K562 (cell line): ENCODE data around the gene OR1J1. TPM values are rescaled to one million over a fixed set of nuclear protein-coding genes. Genes with fewer than 3 reads are reported as not detected.

Source experiments
- ARID3B ChIP-seq: fragments of 250-450 bp; sonication (Bioruptor Pico); IDR thresholded peaks from 2 replicates; pipeline ENCODE4 v1.4.0; 2020; ENCODE audit warnings: borderline replicate concordance
- IRF2 ChIP-seq: sonication (generic); formaldehyde crosslinking; IDR thresholded peaks from 2 replicates; pipeline ENCODE4 v1.8.1; 2022; ENCODE audit warnings: mild to moderate bottlenecking, missing genetic modification reagents
- MITF ChIP-seq: IDR thresholded peaks from 2 replicates; pipeline ENCODE4 v1.6.1; 2014; ENCODE audit warnings: antibody characterized with exemption
- MYBL2 ChIP-seq, 2 experiments: fragments of 450-650 bp in 1 of 2; sonication (generic) in 1 of 2; formaldehyde crosslinking in 1 of 2; IDR thresholded peaks; 2 replicates each; pipeline versions ENCODE4 v1.6.1 to v1.8.1; 2017 to 2022; ENCODE audit warnings: borderline replicate concordance in 1 of 2, inconsistent platforms in 1 of 2, low read depth in 1 of 2, mild to moderate bottlenecking in 1 of 2, missing genetic modification reagents in 1 of 2, moderate library complexity in 1 of 2
- OTX1 ChIP-seq: fragments of 450-650 bp; formaldehyde crosslinking; IDR thresholded peaks from 2 replicates; pipeline ENCODE4 v1.4.0; 2022; ENCODE audit warnings: mild to moderate bottlenecking
- RBM22 ChIP-seq: fragments of 200-400 bp; formaldehyde crosslinking; IDR thresholded peaks from 2 replicates; pipeline ENCODE4 v1.6.1; 2018; ENCODE audit warnings: low read length, low read depth; ENCODE audit not compliant: poor library complexity, severe bottlenecking
- RBM39 ChIP-seq: fragments of 200-400 bp; formaldehyde crosslinking; optimal IDR thresholded peaks from 2 replicates; pipeline ENCODE3; 2018; ENCODE audit warnings: low read depth, low read length
- XRCC5 ChIP-seq: fragments of 200-400 bp; formaldehyde crosslinking; IDR thresholded peaks from 2 replicates; pipeline ENCODE4 v1.6.1; 2017; ENCODE audit warnings: low read depth, mild to moderate bottlenecking, low read length
- ZBTB1 ChIP-seq: sonication (generic); formaldehyde crosslinking; IDR thresholded peaks from 2 replicates; pipeline ENCODE4 v1.8.1; 2023; ENCODE audit warnings: missing genetic modification reagents, low read depth, mild to moderate bottlenecking, borderline replicate concordance
- ZNF507 ChIP-seq: conservative IDR thresholded peaks from 2 replicates; pipeline ENCODE4 v1.6.1; 2017; ENCODE audit warnings: missing genetic modification characterization, missing compliant biosample characterization
- ZNF644 ChIP-seq: fragments of 200-800 bp; sonication (Bioruptor generic); IDR thresholded peaks from 2 replicates; pipeline ENCODE4 v1.6.1; 2016; ENCODE audit warnings: low read depth, missing genetic modification characterization, missing compliant biosample characterization
- ZNF668 ChIP-seq: fragments of 250-450 bp; sonication (Bioruptor Pico); IDR thresholded peaks from 2 replicates; pipeline ENCODE4 v1.8.0; 2022; ENCODE audit warnings: mild to moderate bottlenecking, inconsistent platforms
- ZNF79 ChIP-seq: fragments of 250-450 bp; sonication (Bioruptor Pico); IDR thresholded peaks from 2 replicates; pipeline ENCODE4 v1.4.0; 2020; ENCODE audit warnings: low read depth, mild to moderate bottlenecking, moderate library complexity
- polyA plus RNA-seq, 8 experiments: library from polyadenylated mRNA; depleted of rRNA in 4 of 8; stranded (reverse) in 5 of 8; unstranded in 3 of 8; fragments of >200 nt; fragmentation: Nextera tagmentation in 2 of 8; fragmentation: Illumina TruSeq in 1 of 8; extraction: Ambion mirVana in 2 of 8; extraction: Trizol in 1 of 8; gene quantifications; 2 replicates each; pipeline versions ENCODE4 v1.2.1 to v1.2.3, GENCODE V29; 2011 to 2014; ENCODE audit warnings: inconsistent platforms in 1 of 8, missing spikeins in 1 of 8
- total RNA-seq, 7 experiments: library from RNA; depleted of rRNA in 6 of 7; stranded (reverse); fragments of >200 nt in 6 of 7; fragmentation: Illumina TruSeq in 2 of 7; extraction: Trizol in 2 of 7; gene quantifications; 2 replicates each; pipeline versions ENCODE4 v1.2.1 to v1.2.3, GENCODE V29; 2011 to 2021; ENCODE audit warnings: low replicate concordance in 1 of 7
- TF ChIP-seq, protein P1 (sequence below): IDR thresholded peaks from 3 replicates; pipeline ENCODE4 v1.6.1; 2011; ENCODE audit warnings: borderline replicate concordance, mild to moderate bottlenecking, moderate library complexity; ENCODE audit not compliant: insufficient read length; ENCODE audit errors: extremely low read depth
- TF ChIP-seq, protein P2 (sequence below): fragments of 450-650 bp; IDR thresholded peaks from 2 replicates; pipeline ENCODE4 v1.6.1; 2014; ENCODE audit warnings: low read depth, mild to moderate bottlenecking, moderate library complexity, borderline replicate concordance
- TF ChIP-seq, protein P3 (sequence below): fragments of 250-450 bp; sonication (Bioruptor Pico); IDR thresholded peaks from 2 replicates; pipeline ENCODE4 v1.5.0; 2022; ENCODE audit warnings: mild to moderate bottlenecking

OR1J1 gene
- total and polyA plus RNA-seq, 9 of the 15 experiments (the other 6 are each of a cell fraction or from before 2014, with no cell fraction given) = not detected

- TF ChIP-seq ZNF644 (tag) (no peak), RBM22 (no peak), ARID3B (CRISPR knock-in tag) (no peak), RBM39 (no peak), MYBL2 (IDR thresholded peaks at IDR 0.05; ENCODE audit: low read depth) (no peak), MYBL2 (CRISPR knock-in tag; IDR thresholded peaks at IDR 0.05; ENCODE audit: borderline replicate concordance) (no peak), ZNF668 (no peak), OTX1 (CRISPR knock-in tag) (no peak), XRCC5 (0 out of 2 replicates have a peak, but pooled peaks have one; percentile 35), ZNF507 (no peak), IRF2 (CRISPR knock-in tag) (no peak), ZBTB1 (CRISPR knock-in tag) (no peak), MITF (no peak), ZNF79 (CRISPR knock-in tag) (no peak)
- TF ChIP-seq, protein P1, sequence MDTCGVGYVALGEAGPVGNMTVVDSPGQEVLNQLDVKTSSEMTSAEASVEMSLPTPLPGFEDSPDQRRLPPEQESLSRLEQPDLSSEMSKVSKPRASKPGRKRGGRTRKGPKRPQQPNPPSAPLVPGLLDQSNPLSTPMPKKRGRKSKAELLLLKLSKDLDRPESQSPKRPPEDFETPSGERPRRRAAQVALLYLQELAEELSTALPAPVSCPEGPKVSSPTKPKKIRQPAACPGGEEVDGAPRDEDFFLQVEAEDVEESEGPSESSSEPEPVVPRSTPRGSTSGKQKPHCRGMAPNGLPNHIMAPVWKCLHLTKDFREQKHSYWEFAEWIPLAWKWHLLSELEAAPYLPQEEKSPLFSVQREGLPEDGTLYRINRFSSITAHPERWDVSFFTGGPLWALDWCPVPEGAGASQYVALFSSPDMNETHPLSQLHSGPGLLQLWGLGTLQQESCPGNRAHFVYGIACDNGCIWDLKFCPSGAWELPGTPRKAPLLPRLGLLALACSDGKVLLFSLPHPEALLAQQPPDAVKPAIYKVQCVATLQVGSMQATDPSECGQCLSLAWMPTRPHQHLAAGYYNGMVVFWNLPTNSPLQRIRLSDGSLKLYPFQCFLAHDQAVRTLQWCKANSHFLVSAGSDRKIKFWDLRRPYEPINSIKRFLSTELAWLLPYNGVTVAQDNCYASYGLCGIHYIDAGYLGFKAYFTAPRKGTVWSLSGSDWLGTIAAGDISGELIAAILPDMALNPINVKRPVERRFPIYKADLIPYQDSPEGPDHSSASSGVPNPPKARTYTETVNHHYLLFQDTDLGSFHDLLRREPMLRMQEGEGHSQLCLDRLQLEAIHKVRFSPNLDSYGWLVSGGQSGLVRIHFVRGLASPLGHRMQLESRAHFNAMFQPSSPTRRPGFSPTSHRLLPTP = no peak
- TF ChIP-seq, protein P2, sequence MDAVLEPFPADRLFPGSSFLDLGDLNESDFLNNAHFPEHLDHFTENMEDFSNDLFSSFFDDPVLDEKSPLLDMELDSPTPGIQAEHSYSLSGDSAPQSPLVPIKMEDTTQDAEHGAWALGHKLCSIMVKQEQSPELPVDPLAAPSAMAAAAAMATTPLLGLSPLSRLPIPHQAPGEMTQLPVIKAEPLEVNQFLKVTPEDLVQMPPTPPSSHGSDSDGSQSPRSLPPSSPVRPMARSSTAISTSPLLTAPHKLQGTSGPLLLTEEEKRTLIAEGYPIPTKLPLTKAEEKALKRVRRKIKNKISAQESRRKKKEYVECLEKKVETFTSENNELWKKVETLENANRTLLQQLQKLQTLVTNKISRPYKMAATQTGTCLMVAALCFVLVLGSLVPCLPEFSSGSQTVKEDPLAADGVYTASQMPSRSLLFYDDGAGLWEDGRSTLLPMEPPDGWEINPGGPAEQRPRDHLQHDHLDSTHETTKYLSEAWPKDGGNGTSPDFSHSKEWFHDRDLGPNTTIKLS = no peak
- TF ChIP-seq, protein P3, sequence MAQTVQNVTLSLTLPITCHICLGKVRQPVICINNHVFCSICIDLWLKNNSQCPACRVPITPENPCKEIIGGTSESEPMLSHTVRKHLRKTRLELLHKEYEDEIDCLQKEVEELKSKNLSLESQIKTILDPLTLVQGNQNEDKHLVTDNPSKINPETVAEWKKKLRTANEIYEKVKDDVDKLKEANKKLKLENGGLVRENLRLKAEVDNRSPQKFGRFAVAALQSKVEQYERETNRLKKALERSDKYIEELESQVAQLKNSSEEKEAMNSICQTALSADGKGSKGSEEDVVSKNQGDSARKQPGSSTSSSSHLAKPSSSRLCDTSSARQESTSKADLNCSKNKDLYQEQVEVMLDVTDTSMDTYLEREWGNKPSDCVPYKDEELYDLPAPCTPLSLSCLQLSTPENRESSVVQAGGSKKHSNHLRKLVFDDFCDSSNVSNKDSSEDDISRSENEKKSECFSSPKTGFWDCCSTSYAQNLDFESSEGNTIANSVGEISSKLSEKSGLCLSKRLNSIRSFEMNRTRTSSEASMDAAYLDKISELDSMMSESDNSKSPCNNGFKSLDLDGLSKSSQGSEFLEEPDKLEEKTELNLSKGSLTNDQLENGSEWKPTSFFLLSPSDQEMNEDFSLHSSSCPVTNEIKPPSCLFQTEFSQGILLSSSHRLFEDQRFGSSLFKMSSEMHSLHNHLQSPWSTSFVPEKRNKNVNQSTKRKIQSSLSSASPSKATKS (CRISPR knock-in tag) = no peak
Observed at GRCh38 chr9:122464633-122465567, 12.8 kb downstream of the OR1J1 start (continued).
